Type B pancreatic cell (in vitro differentiated cells): ENCODE data around the gene DPF3. TPM values are rescaled to one million over a fixed set of nuclear protein-coding genes. Genes with fewer than 3 reads are reported as not detected.

ENCODE experiments used
- DNase-seq: peaks from one replicate; pipeline ENCODE4 v3.0.0; 2021; ENCODE audit warnings: mixed read lengths; ENCODE audit not compliant: unreplicated experiment; ENCODE audit errors: extremely low spot score
- H3K27ac Mint-ChIP-seq: 2 replicates; pipeline ENCODE4 v1.8.0; 2021; ENCODE audit warnings: mild to moderate bottlenecking, mixed read lengths
- H3K27me3 Mint-ChIP-seq: 2 replicates; pipeline ENCODE4 v1.8.0; 2021; ENCODE audit warnings: mixed read lengths
- H3K36me3 Mint-ChIP-seq: 2 replicates; pipeline ENCODE4 v1.8.0; 2021; ENCODE audit warnings: mixed read lengths
- H3K4me1 Mint-ChIP-seq: one replicate; pipeline ENCODE4 v1.8.0; 2021; ENCODE audit warnings: mixed read lengths; ENCODE audit not compliant: unreplicated experiment
- H3K4me3 Mint-ChIP-seq: 2 replicates; pipeline ENCODE4 v1.8.0; 2021; ENCODE audit warnings: mild to moderate bottlenecking, mixed read lengths
- H3K9me3 Mint-ChIP-seq: 2 replicates; pipeline ENCODE4 v1.8.0; 2021; ENCODE audit warnings: mixed read lengths
- total RNA-seq: library from RNA; stranded (reverse); gene quantifications from 2 replicates; pipeline ENCODE4 v1.2.1, GENCODE V29; 2021; ENCODE audit warnings: low replicate concordance
- TF ChIP-seq, protein P1 (sequence below): fragments of 200-600 bp; sonication (generic); conservative IDR thresholded peaks from 2 replicates; pipeline ENCODE4 v1.5.0; 2021; ENCODE audit warnings: antibody characterized with exemption, mild to moderate bottlenecking

Gene DPF3
- total RNA-seq, 1 donor from 2014 or later, result 4.5 TPM

DNA sequence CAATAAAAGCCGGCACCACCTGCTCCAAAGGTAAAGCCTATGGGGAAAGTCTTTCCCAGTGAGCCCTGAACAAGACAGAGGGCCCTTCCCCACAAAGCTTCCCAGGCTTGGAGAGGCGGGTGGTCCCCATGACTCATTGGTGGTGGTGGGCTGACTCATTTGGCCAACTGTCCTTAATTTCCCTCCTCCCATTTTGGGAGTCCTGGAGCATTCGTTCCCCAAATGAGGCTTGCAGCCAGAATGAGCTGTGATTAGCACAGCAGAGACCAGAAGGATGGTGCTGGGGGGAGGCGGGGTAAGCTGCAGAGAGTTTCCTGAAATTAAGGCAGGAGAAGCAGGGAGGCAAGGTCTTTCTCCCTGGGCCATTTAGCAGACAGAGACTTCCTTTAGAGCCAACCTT, 241.7 kb downstream of the DPF3 start:
- Mint-ChIP-seq H3K4me3 (no peak overlapping the region), H3K27ac (no peak overlapping the region), H3K27me3 (peaks cover 4% of the 10 kb centered on the region), H3K36me3 (no peaks in the 10 kb centered on the region), H3K4me1 (peaks cover 17% of the 10 kb centered on the region), H3K9me3 (no peaks in the 10 kb centered on the region)
- DNase-seq, result no peak
- TF ChIP-seq, protein P1, sequence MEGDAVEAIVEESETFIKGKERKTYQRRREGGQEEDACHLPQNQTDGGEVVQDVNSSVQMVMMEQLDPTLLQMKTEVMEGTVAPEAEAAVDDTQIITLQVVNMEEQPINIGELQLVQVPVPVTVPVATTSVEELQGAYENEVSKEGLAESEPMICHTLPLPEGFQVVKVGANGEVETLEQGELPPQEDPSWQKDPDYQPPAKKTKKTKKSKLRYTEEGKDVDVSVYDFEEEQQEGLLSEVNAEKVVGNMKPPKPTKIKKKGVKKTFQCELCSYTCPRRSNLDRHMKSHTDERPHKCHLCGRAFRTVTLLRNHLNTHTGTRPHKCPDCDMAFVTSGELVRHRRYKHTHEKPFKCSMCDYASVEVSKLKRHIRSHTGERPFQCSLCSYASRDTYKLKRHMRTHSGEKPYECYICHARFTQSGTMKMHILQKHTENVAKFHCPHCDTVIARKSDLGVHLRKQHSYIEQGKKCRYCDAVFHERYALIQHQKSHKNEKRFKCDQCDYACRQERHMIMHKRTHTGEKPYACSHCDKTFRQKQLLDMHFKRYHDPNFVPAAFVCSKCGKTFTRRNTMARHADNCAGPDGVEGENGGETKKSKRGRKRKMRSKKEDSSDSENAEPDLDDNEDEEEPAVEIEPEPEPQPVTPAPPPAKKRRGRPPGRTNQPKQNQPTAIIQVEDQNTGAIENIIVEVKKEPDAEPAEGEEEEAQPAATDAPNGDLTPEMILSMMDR, result no peak

DNA sequence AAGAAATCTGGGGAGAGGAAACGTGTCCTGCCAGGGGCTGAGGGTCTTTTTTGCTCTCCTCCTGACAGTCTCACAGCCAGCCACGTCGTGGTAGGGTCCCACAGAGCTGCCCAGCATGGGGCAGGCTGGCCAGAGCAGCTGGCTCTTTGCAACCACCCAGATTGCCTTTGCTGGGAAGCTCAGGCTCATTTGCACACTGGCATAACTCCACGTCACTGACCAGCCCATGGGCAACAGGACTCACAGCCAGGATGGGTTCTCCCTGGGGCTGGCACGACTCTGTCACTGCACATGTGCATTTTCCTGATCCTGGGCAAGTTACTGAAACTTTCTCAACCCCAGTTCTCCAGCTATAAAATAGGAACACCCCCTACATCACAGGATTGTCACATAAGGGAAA, 242.2 kb downstream of the DPF3 start:
- Mint-ChIP-seq H3K36me3 (no peaks in the 10 kb centered on the region), H3K27ac (no peak overlapping the region), H3K27me3 (peaks cover 4% of the 10 kb centered on the region), H3K4me3 (no peak overlapping the region), H3K9me3 (no peaks in the 10 kb centered on the region), H3K4me1 (peaks cover 17% of the 10 kb centered on the region)
- DNase-seq, result no peak
- TF ChIP-seq, protein P1, result no peak

DNA sequence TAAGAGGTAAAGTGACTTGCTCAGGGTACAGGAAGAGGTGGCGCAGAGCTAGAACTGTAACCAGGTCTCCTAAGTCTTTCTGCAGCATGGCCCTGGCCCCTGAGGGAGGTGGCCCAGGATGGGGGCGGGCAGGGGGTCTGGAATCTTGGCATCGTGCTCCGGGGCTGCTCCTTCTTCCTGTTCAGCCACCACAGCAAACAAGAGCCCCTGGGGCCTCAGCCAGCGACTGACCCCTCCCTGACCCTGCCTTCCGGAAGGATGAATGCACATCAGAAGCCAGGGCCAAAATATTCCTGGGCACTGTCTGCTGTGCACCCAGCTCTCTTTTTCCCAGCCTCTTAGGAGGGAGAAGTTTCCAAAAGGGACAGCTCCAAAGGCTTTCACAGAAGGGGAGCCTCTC, 242.8 kb downstream of the DPF3 start:
- Mint-ChIP-seq H3K4me1 (peaks cover 17% of the 10 kb centered on the region), H3K27me3 (peaks cover 4% of the 10 kb centered on the region), H3K27ac (no peak overlapping the region), H3K9me3 (no peaks in the 10 kb centered on the region), H3K4me3 (no peak overlapping the region), H3K36me3 (no peaks in the 10 kb centered on the region)
- DNase-seq, result no peak
- TF ChIP-seq, protein P1, result no peak

DNA sequence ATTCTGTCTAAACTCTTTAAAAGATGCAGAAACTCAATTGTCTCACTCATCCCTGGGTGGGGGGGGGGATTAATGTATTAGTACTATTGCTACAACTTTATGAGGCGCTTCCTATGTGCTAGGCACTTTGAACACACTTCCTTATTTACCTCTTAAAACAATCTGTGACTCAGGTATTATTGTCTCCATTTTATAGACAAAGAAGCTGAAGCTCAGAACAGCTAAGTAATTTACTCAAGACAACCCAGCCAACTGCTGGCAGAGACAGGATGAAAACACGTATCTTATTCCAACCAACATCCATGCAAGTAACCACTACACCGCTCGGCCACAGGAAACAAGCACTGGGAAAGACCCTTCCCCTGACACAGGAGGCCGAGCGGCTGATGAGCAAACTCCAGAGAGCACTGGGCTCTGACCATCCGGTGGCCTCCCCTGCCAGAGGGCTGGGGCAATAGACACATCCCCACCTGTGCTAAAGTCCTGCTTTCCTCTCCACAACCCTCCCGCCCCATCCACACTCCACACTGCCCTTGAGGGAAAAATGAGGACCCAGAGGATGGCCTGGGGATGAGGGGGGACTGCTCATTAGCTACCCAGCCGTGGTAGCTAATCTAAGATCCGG, 244.2 kb downstream of the DPF3 start:
- Mint-ChIP-seq H3K4me3 (no peak overlapping the region), H3K27me3 (peaks cover 7% of the 10 kb centered on the region), H3K36me3 (no peaks in the 10 kb centered on the region), H3K9me3 (peaks cover 3% of the 10 kb centered on the region), H3K27ac (no peak overlapping the region), H3K4me1 (peaks cover 17% of the 10 kb centered on the region)
- TF ChIP-seq, protein P1, result no peak
- DNase-seq, result no peak

DNA sequence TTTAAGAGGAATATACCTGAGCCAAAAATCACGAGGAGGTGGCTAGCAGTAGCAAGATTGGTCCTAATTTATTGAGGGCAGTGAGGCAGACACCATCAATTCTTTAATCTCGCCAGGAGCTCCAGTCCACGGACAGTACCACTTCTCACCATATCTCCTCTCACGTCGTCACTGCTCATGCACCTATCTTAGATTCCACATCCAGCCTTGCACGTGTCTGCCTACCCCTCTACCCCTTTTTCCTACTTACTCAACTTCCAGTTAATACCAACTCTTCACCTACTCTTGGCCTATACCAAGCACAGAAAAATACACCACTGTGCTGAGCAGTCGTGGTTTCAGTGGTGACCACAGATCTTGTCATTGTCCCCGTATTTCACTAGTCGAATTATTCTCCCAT, 246.1 kb downstream of the DPF3 start:
- Mint-ChIP-seq H3K4me3 (no peak overlapping the region), H3K27ac (no peak overlapping the region), H3K27me3 (peaks cover 3% of the 10 kb centered on the region), H3K4me1 (peaks cover 13% of the 10 kb centered on the region), H3K36me3 (no peaks in the 10 kb centered on the region), H3K9me3 (peaks cover 8% of the 10 kb centered on the region)
- no peak for DNase-seq
- TF ChIP-seq, protein P1, result no peak
